NCI-H146 (cell line): ENCODE results near the gene SGTA.
A peak's percentile ranks its signal among the peaks of the same experiment; 100 is the strongest.
"Not testable (repeated sequence)": the region's sequence is repeated elsewhere in the genome, so short reads cannot be mapped to it uniquely, and the experiment has no call there.

Experiments
- DNase-seq: peaks from one replicate; lab custom pipeline; 2025; lab: John Stamatoyannopoulos, UW

SGTA gene, protein sequence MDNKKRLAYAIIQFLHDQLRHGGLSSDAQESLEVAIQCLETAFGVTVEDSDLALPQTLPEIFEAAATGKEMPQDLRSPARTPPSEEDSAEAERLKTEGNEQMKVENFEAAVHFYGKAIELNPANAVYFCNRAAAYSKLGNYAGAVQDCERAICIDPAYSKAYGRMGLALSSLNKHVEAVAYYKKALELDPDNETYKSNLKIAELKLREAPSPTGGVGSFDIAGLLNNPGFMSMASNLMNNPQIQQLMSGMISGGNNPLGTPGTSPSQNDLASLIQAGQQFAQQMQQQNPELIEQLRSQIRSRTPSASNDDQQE

DNA sequence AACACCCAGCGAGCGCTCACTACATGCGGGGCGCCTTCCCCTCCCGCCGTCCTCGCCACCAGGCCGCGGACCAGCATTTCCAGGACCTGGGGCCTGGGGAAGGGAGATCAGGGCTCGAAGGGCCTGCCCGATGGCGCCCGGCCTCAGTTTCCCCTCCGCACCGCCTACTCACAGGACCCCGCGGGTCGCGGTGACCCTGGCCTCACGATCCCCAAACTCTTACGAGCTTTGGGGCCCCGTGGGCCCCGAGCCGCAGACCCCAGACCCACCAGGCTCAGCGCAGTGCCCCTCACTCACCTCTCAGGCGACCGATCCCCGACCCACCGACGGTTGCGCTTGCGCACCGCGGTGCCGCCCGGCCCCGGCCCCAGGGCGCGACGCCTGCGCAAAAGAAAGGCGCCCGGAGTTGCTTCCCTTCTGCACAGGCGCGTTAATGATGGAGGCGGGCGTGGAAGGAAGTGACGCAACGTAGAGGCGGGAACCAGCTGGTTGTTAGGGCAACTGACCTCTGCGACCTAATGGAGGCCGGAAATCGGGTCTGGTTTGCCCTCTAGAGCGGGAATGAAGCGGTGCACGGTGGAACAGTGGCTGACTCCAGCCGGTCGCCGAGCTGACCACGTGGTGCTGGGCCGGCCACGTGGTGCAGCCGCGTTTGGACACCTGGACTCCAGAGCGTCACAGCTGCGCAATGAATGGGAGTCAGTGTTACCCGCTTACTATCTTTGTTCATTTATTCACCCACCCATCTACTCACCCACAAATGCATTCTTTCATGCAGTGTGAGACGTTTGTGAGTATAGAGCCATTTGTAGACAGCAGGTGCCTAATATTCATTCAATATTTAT is at the start of gene SGTA:
Gene SGTA, minus strand, starts transcription at position 338 of the 845 bp plus-strand sequence. CDS start 14,205 bp downstream, outside the sequence.
- DNase-seq, result peak; percentile 97

DNA sequence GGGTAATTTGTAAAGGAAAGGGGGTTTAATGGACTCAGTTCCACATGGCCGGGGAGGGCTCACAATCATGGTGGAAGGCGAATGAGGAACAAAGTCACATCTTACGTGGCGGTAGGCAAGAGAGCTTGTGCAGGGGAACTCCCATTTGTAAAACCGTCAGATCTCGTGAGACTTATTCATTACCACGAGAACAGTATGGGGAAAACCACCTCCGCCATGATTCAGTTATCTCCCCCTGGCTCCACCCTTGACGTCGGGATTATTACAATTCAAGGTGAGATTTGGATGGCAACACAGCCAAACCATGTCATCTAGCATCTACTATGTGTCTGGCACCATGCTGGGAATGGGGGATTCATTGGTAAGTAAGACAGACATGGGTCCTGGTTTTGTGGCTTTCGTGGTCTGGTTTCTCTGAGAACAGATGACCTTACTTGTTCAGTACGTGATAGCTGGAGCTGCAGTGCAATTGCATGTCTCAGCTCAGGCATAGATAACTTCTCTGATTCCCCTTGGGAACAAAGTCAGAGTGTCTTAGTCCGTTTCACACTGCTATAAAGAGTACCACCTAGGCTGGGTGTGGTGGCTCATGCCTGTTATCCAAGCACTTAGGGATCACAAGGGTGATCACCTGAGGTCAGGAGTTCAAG is 44.9 kb upstream of the SGTA start:
- no peak for DNase-seq

DNA sequence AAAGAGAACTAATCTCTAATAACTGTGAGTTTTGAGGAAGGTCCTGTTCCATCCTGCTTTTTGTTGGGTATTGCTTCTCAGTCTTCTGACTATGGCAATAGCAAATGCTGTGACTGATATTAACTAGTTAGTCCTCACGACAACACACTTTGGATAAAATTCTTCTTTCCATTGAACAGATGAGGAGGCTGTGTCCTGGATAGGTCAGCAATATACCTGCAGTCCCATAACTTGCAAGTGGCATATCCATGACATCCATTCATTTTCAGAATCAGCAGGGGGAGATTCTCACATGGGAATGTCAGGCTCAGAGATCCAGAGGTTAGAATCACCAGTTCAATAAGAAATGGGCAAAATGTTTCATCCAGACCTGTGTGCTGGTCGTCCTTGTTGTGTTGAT is 43.9 kb upstream of the SGTA start:
- no peak for DNase-seq

DNA sequence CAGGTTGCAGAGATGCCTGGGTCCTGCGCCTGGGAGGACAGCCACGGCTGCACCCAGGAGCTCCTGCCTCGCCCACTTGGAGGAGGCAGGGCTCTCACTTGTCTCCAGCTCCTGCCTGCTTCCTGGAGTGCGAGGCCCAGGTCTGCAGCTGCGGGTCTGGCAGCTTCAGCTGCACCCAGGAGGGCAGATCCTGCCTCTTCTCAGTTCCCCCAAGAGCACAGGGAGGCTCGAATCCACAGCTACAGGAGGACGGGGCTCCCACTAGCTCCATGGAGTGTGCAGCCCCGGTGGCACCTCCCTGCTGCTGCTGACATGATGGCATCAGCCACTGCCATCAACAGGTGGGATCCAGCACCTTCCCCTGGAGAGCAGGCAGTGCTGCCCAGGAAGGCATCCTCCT is 41.1 kb upstream of the SGTA start:
- DNase-seq, result no peak

DNA sequence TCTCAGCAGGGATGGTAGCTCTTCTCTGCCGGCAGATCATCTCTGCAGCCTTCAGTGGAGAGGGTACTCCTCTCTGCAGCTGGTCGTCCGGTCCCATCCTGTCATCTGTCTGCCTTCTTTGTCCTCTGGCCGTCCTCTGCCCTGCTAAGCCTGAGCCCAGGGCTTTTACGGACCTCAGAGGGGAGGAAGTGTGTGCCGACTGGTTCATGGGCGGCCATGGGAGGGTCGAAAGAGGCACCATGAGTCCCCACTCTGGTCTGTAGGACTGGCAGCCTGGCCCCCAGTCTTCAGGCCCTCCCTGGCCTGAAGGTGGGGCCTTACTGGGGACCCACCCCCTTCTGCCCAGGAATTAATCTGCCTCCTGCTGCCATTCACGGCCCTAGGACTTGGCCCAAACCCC is 40.6 kb upstream of the SGTA start:
- no peak for DNase-seq

DNA sequence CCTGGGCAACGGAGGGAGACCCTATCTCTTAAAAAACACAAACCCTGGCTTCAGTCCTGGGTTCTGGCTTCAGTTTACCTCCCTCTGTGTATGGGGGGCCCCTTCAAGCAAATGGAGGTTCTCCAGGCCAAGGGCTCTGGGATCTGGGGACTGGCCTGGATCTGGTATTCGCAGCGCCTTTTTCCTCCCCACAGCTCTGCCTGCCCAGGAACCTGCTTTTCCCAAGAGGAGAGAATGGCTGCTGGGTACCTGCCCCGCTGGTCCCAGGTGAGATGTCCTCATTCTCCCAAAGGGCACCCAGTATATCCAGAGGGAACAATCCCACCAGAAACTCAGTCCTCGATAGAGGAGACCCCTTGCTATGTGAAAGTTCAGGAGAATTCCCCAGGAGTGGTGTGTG is 39.8 kb upstream of the SGTA start:
- DNase-seq, result no peak

DNA sequence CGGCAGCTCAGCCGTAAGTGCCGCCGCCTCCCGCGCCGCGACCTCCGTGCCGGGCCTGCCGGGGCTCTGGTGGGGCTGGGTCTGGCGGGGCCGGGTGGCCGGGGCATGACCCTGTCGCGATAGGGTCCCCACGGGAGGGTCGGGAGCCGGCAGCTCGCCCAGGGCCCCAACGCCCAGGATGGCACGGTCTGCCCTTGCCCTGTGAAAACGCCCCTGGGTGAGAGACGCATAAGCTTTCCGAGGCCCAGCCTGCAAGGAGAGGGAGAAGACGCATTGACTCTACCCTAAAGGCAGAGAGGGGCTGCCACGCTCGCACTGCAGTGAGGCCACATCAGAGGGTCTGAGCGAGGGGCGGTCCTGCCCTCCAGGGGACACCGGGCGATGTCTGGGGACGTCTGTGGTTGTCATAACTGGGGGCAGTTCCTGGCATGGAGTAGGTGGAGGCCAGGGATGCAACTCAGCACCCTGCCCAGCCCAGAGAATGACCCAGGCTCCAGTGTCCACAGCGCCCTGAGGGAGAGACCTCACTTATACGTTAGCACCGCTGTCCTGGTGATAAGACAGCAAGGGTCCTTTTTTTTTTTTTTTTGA is 37.1 kb upstream of the SGTA start:
- DNase-seq, result peak; percentile 42

DNA sequence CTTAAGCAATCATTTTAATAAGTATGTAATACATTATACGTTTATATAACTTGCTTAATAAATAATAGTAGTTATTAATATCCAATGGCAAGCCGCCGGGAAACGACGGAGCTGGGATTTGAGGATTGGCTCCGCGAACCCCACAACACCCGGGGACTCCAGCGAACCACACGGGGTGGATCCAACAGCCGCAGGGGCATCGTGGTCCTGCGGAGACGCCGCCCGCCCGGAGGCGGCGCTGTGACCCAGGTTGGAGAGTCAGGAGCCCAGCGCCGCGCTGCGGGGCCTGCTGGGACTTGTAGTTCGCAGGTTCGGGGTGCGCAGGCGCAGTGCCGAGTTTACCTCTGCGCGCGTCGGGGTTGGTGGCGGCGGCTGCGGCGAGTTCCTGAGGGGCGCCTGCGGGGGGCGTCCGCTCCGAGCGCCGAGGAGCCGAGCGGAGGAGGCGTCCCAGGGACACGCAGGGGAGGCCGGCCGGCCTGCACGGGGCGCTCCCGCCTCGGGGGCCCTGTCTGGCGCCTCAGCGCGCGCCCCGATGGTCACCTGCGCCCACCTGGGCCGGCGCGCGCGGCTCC is 36.6 kb upstream of the SGTA start, which contains the start of gene ZNF554:
Gene ZNF554, plus strand, starts transcription at position 329 of the 572 bp plus-strand sequence. Its CDS starts 204 bp downstream, at position 533.
- DNase-seq, result peak; percentile 93

DNA sequence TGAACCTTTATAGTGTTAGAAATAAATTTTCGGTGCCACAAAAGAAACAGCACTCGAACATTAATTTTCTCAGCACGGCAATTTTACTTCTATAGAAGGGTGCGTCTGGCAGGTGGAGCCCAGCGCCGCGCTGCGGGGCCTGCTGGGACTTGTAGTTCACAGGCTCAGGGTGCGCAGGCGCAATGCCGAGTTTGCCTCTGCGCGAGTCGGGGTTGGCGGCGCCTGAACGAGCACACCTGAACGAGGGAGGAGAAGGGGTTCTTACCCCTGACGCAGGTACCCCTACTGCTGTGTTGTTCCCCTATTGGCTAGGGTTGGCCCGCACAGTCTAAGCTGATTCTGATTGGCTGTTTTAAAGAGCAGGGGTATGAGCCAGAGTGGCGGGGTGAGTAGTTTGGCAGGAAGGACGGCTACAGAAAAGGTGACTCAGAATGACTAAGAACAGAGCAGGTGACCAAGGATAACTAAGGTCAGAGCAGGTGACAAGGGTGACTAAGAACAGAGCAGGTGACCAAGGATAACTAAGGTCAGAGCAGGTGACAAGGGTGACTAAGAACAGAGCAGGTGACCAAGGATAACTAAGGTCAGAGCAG is 34.3 kb upstream of the SGTA start:
- not testable (repeated sequence) for DNase-seq

DNA sequence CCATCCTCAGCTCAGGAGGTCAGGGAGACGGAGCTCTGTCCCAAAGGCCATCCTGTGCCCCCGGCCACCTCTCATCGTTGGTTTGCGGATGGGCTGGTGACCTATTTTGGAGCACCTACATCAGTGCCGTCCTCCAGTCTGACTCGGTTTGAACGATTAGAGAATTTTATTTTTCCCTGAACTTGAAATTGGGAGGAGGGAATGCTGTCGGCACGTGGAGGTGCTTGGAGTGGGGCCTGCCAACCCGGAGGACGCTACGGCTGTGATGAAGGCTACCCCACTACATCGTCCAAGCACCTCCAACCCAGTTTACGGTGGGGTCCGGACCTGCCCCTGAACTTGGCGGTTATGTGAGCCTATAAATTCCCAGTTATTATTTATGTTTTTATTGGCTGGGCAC is 33.6 kb upstream of the SGTA start:
- no peak for DNase-seq

DNA sequence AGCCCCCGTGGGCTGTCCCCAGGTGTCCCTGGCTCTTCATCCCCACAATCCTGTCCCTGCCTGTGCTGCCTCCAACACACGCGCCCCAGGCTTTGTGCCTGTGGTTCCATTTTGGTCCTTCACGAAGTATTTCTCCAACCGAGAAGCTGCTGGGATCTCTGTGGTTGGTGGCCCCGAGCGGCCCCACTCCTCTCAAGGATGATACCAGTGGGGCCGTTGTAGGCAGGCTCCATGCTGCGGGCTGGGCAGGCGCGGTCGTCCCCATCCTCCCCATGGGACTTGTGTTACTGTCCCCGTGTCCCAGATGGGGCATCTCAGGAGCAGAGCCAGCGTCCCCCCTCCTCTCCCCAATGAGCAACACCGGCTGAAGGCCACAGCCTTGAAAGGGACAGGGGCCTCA is 32.9 kb upstream of the SGTA start:
- DNase-seq, result no peak

DNA sequence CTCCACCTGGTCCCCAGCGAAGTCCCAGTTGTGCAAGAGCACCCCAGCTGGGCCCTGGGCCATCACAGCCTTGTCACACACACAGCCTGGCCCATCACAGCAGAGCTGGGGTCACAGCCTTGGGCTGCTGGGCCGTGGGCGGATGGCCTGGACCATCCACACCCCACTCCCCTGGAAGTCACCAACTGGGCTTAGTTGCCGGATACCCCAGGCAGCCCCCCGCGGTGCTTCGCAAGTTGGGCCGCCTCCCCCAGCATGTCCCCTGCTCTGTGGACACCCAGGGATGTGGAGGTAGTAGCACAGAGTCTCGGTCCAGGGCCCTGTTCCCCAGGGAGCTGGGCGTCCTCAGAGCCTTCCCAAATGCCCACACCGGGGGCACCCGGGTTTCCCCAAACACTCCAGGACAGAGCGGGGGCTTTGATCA is 32.1 kb upstream of the SGTA start:
- no peak for DNase-seq

DNA sequence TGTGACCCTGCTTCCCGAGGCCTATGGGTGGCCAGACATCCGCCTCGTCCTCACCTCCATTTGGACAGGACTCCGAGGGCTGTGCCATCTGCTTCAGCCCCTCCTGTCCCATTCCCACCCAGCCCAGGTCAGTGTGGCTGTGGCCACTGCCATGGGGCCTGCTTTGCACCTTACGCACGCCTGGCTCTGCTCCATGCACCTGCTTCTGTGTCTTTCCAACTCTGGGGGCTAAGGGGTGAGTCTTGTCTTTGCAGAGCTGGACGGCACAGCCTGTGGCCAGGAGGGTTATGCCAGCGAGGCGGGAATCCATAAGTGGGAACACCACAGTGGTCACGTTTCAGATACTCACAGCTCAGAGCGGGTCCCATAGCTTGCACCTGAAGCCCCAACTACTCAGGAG is 31.4 kb upstream of the SGTA start:
- DNase-seq, result no peak

DNA sequence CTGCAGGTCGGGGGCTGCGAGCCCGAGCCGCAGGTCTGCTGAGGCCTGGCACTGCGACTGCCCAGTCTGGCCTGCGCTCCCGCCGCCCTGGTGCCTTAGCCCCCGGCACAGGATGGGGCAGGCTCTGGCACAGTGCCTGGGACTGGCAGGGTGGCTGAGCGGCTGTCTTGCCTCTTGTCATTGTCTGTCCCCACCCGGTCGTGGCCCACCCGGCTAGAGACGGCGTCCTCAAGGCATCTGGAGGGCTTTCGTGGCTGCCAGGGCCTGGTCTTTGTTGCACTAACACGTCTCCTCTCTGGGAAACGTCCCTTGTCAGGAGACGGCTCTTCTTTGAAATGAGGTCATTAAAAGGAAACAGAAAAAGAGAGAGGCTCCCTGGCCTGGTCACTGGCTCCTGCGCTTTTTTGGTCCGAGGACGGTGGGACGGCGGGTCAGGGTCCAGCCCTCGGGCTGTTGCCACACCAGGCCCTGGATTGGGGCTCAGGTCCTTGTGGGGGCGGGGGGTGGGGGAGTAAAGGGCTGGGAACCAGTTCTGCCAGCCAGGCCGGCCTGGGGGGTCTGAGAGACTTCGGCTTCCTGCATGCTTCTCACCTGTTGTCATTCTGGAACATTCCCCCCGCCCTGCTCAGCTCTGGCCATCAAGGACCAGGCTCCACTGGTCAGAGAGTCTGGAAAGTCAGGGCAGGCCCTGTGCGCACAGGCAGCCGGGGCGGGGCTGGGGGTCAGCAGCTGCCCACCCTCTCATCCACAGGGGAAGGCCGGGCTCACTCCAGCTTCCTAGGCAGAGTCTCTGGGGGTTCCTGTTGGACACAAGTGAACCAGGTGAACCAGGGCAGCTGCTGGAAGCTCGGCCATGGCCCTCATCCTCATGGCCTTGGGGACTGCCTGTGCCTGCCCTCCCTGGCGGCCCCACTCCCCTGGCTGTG is 30.4 kb upstream of the SGTA start:
- DNase-seq, result no peak

DNA sequence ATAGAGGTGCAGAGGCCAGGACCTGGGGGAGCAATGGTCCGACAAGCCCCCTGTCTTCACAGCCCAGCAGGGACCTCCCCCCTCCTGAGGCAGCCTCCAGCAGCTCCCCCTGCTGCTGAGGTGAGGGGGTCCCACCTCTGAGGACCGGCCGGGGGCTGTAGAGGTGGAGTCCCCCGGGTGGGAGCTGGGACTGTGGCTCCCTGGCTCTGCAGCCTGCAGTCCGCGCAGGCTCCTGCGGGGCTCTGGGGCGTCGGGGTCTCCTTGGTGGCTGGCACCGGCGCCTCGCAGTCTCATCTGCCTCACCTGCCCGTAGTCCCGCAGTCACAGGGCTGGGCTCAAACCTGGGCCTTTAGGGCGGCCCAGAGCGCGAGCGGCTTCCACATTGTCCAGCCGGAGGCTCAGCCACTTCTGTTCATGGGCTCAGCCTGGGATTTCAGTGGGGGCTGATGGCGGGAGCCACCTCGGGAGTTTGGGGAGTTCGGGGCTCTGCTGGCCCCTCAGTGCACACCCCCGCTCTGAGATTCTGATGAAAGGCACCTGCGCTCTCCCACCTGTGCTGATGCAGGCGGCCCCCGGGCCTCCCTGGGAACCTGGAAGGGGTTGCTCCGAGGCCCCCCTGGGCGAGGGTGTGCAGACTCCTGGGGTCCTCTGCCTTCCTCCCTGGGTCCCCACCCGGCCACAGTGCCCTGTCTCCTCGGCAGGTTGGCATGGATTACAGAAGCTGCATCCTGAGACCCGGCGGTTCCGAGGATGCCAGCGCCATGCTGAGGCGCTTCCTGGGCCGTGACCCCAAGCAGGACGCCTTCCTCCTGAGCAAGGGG is 29.6 kb upstream of the SGTA start:
- no peak for DNase-seq

DNA sequence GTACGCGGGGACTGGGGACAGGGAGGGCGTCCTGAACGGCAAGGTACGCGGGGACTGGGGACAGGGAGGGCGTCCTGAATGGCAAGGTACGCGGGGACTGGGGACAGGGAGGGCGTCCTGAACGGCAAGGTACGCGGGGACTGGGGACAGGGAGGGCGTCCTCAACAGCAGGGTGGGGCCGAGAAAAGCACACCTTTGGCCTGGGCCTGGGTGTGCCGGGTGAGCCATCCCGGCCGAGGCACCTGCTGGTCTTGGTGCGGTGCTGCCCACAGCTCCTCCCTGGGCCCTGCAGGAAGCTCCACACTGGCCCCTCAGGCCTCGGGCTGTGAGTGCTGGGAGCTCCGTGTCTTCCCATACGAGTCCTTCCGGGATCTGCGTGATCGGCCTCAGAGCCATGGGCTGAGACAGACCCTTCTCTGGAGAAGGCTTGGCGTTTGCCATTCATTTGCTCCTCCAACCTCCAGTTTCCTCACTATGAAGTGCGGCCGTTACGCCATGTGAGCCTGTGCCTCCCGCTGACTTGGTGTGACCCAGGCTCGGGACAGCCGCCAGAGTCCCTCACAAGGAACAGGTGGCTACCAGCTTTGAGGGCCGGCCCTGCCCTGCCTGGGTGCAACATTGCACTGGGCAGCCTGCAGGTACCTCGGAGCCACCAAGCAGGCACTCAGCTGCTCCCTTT is 28.8 kb upstream of the SGTA start:
- no peak for DNase-seq

DNA sequence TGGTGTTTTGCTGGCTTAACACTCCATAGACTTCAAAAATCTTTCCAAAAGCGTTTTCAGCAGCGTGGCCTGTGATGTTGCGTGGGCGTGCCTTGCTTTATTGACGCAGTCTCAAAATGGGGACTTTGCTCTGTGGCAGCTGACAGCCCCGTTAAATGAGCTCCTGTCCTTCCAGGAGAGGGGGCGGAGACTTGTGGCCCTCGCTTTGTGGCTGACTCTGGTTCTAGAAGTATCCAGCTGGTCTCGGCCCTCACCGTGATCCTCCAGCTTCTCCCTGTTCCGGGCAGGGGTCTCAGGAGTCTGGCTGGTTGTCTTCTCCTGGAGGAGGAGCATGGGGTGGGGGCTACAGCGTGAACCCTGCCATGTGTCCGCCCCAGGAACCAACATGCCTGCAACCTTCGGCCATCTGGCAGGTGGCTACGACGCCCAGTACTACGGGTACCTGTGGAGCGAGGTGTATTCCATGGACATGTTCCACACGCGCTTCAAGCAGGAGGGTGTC is 28.2 kb upstream of the SGTA start:
- DNase-seq, result no peak

DNA sequence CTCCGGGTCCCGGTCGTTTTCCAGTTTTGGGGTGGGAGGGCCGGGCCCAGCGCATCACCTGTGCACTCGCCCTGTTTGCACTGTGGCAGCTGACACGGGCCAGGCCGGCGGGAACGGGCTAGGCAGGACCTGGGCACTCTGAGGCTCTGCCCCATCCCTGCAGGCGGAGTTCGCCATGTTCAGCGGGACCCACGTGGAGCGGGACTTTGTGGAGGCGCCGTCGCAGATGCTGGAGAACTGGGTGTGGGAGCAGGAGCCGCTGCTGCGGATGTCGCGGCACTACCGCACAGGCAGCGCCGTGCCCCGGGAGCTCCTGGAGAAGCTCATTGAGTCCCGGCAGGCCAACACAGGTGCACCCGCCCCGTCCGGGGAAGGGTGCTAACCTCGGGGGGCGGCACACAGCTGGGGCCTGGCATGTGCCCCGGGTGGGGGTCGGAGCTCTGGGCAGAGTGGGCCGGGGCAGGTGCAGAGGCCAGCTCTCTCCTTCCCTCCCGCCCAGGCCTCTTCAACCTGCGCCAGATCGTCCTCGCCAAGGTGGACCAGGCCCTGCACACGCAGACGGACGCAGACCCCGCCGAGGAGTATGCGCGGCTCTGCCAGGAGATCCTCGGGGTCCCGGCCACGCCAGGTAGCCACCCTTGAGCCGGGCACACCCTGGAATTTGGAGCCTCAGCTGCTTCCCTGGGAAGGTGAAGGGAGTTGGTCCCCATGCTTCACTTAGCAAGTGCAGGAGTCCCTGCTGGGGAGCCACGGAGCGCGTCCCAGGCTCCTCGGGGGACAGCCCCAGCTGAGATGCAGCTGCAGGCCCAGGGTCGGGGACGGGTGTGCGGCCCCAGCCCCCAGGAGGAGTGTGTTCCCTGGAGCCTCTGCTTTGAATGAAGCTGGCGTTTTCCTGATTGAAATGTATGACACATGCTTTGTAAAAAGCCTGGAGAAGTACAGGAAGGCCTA is 27.3 kb upstream of the SGTA start:
- no peak for DNase-seq
